ENCODE data around the gene SVIL.

GRCh38 chr10:29408847-29409240, 225.9 kb downstream of the SVIL start:
- TF ChIP-seq CTCF (IDR thresholded peaks at IDR 0.05), result no peak
- no peak for TF ChIP-seq POLR2A (IDR thresholded peaks at IDR 0.05)

Measured in Peyer's patch (tissue), 4 donors.